Testis (tissue), 3 donors: ENCODE results near the gene DIAPH2. TPM values are rescaled to one million over a fixed set of nuclear protein-coding genes. Genes with fewer than 3 reads are reported as not detected.

Experiments used
- DNase-seq: peaks from one replicate; pipeline ENCODE4 v3.0.0-alpha.2; 2019
- H3K27ac ChIP-seq, 2 donors: fragments of 200-600 bp; sonication (generic); one replicate each; pipeline ENCODE4 v1.5.1; 2019
- H3K27me3 ChIP-seq: fragments of 200-600 bp; sonication (generic); one replicate; pipeline ENCODE4 v1.5.1; 2019
- H3K36me3 ChIP-seq: fragments of 200-600 bp; sonication (generic); one replicate; pipeline ENCODE4 v1.5.1; 2017; ENCODE audit warnings: low read depth; ENCODE audit errors: missing control alignments
- H3K4me1 ChIP-seq: fragments of 200-600 bp; sonication (generic); one replicate; pipeline ENCODE4 v1.5.1; 2019
- H3K4me3 ChIP-seq, 2 donors: fragments of 200-600 bp; sonication (generic); one replicate each; pipeline ENCODE4 v1.5.1; 2017 to 2019
- H3K9me3 ChIP-seq: fragments of 200-600 bp; sonication (generic); one replicate; pipeline ENCODE4 v1.5.1; 2017
- CTCF ChIP-seq, 3 experiments: fragments of 450-650 bp in 2 of 3; fragments of 200-600 bp in 1 of 3; sonication (generic) in 1 of 3; IDR thresholded peaks; one replicate each; pipeline ENCODE4 v1.5.1; 2016 to 2019; ENCODE audit warnings: antibody characterized with exemption in 3 of 3, mild to moderate bottlenecking in 2 of 3, moderate library complexity in 1 of 3
- POLR2A ChIP-seq: fragments of 450-650 bp; IDR thresholded peaks from one replicate; pipeline ENCODE4 v1.6.1; 2017; ENCODE audit warnings: antibody characterized with exemption, mild to moderate bottlenecking, moderate library complexity
- WGBS, 2 donors: methylation state at CpG; one replicate each; pipeline ENCODE4 v1.1.5; 2018; 5-methylcytosine and 5-hydroxymethylcytosine counted together
- intact Hi-C: fragments of 100-400 bp; cut with DNase I; formaldehyde crosslinking; loops from one replicate; pipeline ENCODE4 v1.15.1; 2023; ENCODE audit warnings: low total_unique reads
- polyA plus RNA-seq: library from polyadenylated mRNA; stranded (reverse); fragments of 350-450 nt; fragmentation: Illumina TruSeq; extraction: RNeasy Lipid Tissue Mini Kit (QIAGEN cat#74804); gene quantifications from one replicate; pipeline ENCODE4 v1.2.3, GENCODE V29; 2014; ENCODE audit warnings: low read depth, low replicate concordance; ENCODE audit not compliant: insufficient read depth
- total RNA-seq, 2 donors: library from RNA; depleted of rRNA; stranded (reverse); fragments of >200 nt; gene quantifications; one replicate each; pipeline ENCODE4 v1.2.3, GENCODE V29; 2016

DIAPH2 gene
- total and polyA plus RNA-seq, 3 donors from 2014 or later, result 13.1 to 68.3 (median 67.4) TPM

DNA sequence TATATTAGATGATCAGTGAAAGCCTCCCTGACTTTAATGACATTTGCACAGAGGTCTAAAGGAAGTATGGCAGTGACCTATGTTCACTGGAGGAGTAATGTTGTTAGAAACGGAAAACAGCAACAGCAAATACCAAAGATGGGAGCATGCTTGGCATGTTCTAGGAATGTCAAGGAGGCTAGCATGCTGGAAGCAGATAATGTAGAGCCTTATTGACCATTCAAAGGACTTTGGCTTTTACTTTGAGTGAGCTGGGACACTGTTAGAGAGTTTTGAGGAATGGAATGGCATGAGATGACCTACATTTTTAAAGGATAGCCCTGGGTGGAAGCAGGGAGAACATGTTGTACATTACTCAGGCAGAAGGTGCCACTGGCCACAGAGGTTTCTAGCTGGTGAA lies 205.1 kb downstream of the DIAPH2 start:
- TF ChIP-seq CTCF (IDR thresholded peaks at IDR 0.05), result no peak
- Histone ChIP-seq H3K27ac (no peak overlapping the region), H3K4me3 (no peak overlapping the region), H3K27me3 (no peaks in the 10 kb centered on the region), H3K9me3 (no peaks in the 10 kb centered on the region), H3K4me1 (no peaks in the 10 kb centered on the region), H3K36me3 (no peaks in the 10 kb centered on the region)
- DNase-seq, result no peak
- 79 to 80% methylated on average over 1 of the region's 1 CpG for WGBS, 2 donors
- intact Hi-C loops, result no loop called here

- Histone ChIP-seq H3K4me1 (no peaks in the 10 kb centered on the region), H3K4me3 (no peak overlapping the region), H3K36me3 (no peaks in the 10 kb centered on the region), H3K27ac (no peak overlapping the region), H3K27me3 (no peaks in the 10 kb centered on the region), H3K9me3 (no peaks in the 10 kb centered on the region)
- no peak for DNase-seq
- 83 to 91% methylated on average over 2 of the region's 2 CpGs for WGBS, 2 donors
- TF ChIP-seq CTCF (IDR thresholded peaks at IDR 0.05) (no peak), POLR2A (no peak)
- intact Hi-C loops, result no loop called here
Measured at GRCh38 chrX:96906741-96907140, 222.1 kb downstream of the DIAPH2 start.

- no peak overlapping the region for H3K27ac ChIP-seq
- TF ChIP-seq POLR2A (no peak), CTCF (IDR thresholded peaks at IDR 0.05) (no peak)
- H3K27me3 ChIP-seq, result no peaks in the 10 kb centered on the region
- no peaks in the 10 kb centered on the region for H3K36me3 ChIP-seq
- DNase-seq, result no peak
- intact Hi-C loops, result no loop called here
- no peaks in the 10 kb centered on the region for H3K4me1 ChIP-seq
- WGBS, 2 donors, result 40 to 59% methylated on average over 3 of the region's 3 CpGs
- H3K9me3 ChIP-seq, result no peaks in the 10 kb centered on the region
- H3K4me3 ChIP-seq, result no peak overlapping the region
Measured at GRCh38 chrX:96907516-96908272, 223.1 kb downstream of the DIAPH2 start.

DNA sequence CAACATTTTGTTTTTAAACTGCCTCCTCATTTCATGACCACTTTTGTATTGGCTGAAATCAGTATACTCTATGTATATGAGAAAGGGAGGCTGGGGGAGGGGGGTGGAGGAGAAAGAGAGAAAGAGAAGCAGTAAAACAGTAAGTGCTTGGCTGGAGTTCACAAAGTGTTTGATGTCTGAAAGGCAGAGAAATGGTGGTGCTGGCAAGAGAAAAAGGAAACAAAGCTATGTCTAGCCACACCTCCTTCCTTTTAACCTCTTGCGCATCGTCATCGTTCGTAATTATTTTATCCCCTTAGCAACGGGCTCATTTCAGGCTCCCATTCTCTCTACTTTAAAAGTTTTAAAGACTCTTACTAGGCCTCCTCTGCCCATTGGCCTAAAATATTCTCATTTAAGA lies 224.6 kb downstream of the DIAPH2 start:
- Histone ChIP-seq H3K27ac (no peak overlapping the region), H3K4me1 (no peaks in the 10 kb centered on the region), H3K9me3 (no peaks in the 10 kb centered on the region), H3K27me3 (no peaks in the 10 kb centered on the region), H3K4me3 (no peak overlapping the region), H3K36me3 (no peaks in the 10 kb centered on the region)
- 73 to 93% methylated on average over 5 of the region's 5 CpGs for WGBS, 2 donors
- intact Hi-C loops, result no loop called here
- DNase-seq, result no peak
- TF ChIP-seq CTCF (IDR thresholded peaks at IDR 0.05) (no peak), POLR2A (no peak)

- H3K27me3 ChIP-seq, result no peaks in the 10 kb centered on the region
- no peak for TF ChIP-seq CTCF (IDR thresholded peaks at IDR 0.05)
- no peak for TF ChIP-seq POLR2A
- intact Hi-C loops, result no loop called here
- H3K9me3 ChIP-seq, result no peaks in the 10 kb centered on the region
- H3K4me3 ChIP-seq, result no peak overlapping the region
- DNase-seq, result no peak
- no peaks in the 10 kb centered on the region for H3K36me3 ChIP-seq
- 88 to 92% methylated on average over 2 of the region's 2 CpGs for WGBS, 2 donors
- no peaks in the 10 kb centered on the region for H3K4me1 ChIP-seq
- no peak overlapping the region for H3K27ac ChIP-seq
Measured at GRCh38 chrX:96918864-96919263, 234.2 kb downstream of the DIAPH2 start.
